MCF 10A (cell line): ENCODE data around the gene SND1. TPM values are rescaled to one million over a fixed set of nuclear protein-coding genes. Genes with fewer than 3 reads are reported as not detected.
"Not testable (repeated sequence)": the region's sequence is repeated elsewhere in the genome, so short reads cannot be mapped to it uniquely, and the experiment has no call there.

Experiments used
- BruUV-seq: library from RNA; stranded (reverse); fragments of 400-500 nt; replicated peaks from 2 replicates; lab custom pipeline; 2021; lab: Mats Ljungman, UMichigan
- CTCF ChIA-PET: fragments of 300-600 bp; sonication (Branson Sonifier 250); formaldehyde crosslinking; extraction: SDS; loops from one replicate; lab custom pipeline; 2021; ENCODE audit warnings: antibody characterized with exemption, inconsistent platforms; lab: Yijun Ruan, JAX
- POLR2A ChIA-PET: fragments of 300-600, 350-650 bp; sonication (Branson Sonifier 250); formaldehyde crosslinking; extraction: SDS; loops from one replicate; lab custom pipeline; 2020; ENCODE audit warnings: antibody characterized with exemption, inconsistent platforms; lab: Yijun Ruan, JAX
- DNase-seq: peaks from one replicate; pipeline ENCODE4 v3.0.0-alpha.2; 2018; ENCODE audit not compliant: unreplicated experiment
- H3K27ac Mint-ChIP-seq: one replicate; pipeline ENCODE4 v1.8.0; 2022; ENCODE audit warnings: mild to moderate bottlenecking, low read depth, mixed read lengths; ENCODE audit not compliant: unreplicated experiment
- H3K27me3 Mint-ChIP-seq: one replicate; pipeline ENCODE4 v1.8.0; 2022; ENCODE audit warnings: mixed read lengths; ENCODE audit not compliant: insufficient read depth, unreplicated experiment
- H3K36me3 Mint-ChIP-seq: one replicate; pipeline ENCODE4 v1.8.0; 2022; ENCODE audit warnings: mild to moderate bottlenecking, moderate library complexity, mixed read lengths; ENCODE audit not compliant: insufficient read depth, unreplicated experiment
- H3K4me1 Mint-ChIP-seq: one replicate; pipeline ENCODE4 v1.8.0; 2022; ENCODE audit warnings: mixed read lengths; ENCODE audit not compliant: insufficient read depth, unreplicated experiment
- H3K4me3 Mint-ChIP-seq: one replicate; pipeline ENCODE4 v1.8.0; 2022; ENCODE audit warnings: mild to moderate bottlenecking, moderate library complexity, mixed read lengths; ENCODE audit not compliant: unreplicated experiment
- H3K9me3 Mint-ChIP-seq: one replicate; pipeline ENCODE4 v1.8.0; 2022; ENCODE audit warnings: mixed read lengths; ENCODE audit not compliant: unreplicated experiment
- intact Hi-C: fragments of 100-400 bp; cut with micrococcal nuclease; formaldehyde crosslinking; loops from 2 replicates; pipeline ENCODE4 v1.14.1; 2022
- total RNA-seq: library from RNA; stranded (reverse); gene quantifications from 2 replicates; pipeline ENCODE4 v1.2.3, GENCODE V29; 2022
- TF ChIP-seq, protein P1 (sequence below): fragments of 200-600 bp; IDR thresholded peaks from one replicate; pipeline ENCODE4 v1.8.0; 2022; ENCODE audit warnings: antibody characterized with exemption, mild to moderate bottlenecking; ENCODE audit not compliant: unreplicated experiment

SND1 gene
- total RNA-seq, 1 experiment from 2014 or later = 297 TPM

DNA sequence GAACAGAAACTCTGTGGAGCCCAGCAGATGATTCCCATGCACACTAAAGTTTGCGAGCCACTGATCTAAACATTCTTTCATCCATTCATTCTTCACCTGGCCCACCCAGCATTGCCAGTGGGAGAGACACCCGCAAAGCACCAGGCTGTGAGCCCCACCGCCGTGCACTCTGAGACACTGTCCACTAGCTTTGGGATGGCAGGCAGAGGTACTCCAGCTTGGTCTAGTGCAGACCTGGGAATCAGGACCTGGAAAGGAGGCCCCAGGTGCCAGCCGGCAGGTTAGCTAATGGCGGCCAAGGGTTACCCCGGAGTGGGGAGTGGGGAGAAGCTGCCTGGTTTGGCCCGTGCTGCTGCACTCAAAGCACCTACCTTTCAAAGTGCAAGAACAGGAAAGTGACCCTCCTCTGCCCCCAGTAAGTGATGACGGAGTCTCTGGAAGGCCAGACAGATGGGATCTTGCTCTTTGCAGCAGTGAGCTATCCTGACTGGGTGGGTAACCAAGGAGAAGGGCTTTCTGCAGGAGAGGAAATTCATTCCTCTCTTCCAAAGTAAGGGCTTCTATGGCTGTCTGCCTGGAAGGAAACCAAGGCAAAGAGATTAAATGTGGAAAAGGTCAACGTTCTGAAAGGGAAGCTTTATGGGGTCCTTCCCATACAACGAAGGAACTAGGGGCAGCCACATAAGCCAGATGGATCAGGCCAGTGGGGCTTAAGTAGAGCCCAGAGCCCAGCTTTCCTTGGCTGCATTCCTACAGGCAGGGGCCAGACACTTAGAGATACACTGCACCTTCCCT lies 453.4 kb downstream of the SND1 start:
- TF ChIP-seq, protein P1, sequence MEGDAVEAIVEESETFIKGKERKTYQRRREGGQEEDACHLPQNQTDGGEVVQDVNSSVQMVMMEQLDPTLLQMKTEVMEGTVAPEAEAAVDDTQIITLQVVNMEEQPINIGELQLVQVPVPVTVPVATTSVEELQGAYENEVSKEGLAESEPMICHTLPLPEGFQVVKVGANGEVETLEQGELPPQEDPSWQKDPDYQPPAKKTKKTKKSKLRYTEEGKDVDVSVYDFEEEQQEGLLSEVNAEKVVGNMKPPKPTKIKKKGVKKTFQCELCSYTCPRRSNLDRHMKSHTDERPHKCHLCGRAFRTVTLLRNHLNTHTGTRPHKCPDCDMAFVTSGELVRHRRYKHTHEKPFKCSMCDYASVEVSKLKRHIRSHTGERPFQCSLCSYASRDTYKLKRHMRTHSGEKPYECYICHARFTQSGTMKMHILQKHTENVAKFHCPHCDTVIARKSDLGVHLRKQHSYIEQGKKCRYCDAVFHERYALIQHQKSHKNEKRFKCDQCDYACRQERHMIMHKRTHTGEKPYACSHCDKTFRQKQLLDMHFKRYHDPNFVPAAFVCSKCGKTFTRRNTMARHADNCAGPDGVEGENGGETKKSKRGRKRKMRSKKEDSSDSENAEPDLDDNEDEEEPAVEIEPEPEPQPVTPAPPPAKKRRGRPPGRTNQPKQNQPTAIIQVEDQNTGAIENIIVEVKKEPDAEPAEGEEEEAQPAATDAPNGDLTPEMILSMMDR = no peak
- CTCF ChIA-PET = interaction anchor here (0.6 to 5.0 kb wide), 2 partner anchors 33 to 104 kb away, joined by 3 to 22 read pairs; no protein-coding TSS in a partner anchor
- Mint-ChIP-seq H3K4me1 (no peaks in the 10 kb centered on the region), H3K27me3 (peaks cover 11% of the 10 kb centered on the region), H3K36me3 (peaks cover 12% of the 10 kb centered on the region), H3K9me3 (no peaks in the 10 kb centered on the region), H3K4me3 (no peak overlapping the region), H3K27ac (no peak overlapping the region)
- intact Hi-C loops = no loop called here
- no peak for DNase-seq
- no TSS peak for BruUV-seq
- POLR2A ChIA-PET = no interaction called here

DNA sequence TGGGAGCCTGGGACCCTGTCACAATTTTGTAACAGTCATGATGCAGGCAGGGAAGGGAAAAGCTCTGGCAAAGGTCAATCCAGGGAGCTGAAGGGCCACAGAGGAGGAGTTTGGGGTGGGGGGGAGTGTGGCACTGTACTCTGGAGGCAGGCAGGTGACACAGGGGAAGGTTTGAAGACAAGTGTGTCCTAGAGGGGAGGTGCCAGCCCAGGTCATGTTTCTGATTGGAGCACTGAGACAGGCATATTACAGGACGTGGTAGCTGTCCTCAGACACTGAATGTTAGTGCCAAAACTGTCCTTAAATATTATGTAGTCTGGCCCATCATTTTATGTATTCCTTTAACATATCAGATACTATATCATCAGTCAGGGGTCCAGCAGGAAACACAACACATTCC lies 454.8 kb downstream of the SND1 start:
- H3K4me1 Mint-ChIP-seq = no peaks in the 10 kb centered on the region
- POLR2A ChIA-PET = interaction anchor here (0.6 to 1.2 kb wide), 3 partner anchors 9 to 1253 kb away, joined by 3 read pairs; no protein-coding TSS in a partner anchor
- BruUV-seq = no TSS peak
- DNase-seq = no peak
- no peak overlapping the region for H3K27ac Mint-ChIP-seq
- intact Hi-C loops = no loop called here
- H3K27me3 Mint-ChIP-seq = peaks cover 11% of the 10 kb centered on the region
- H3K36me3 Mint-ChIP-seq = peaks cover 12% of the 10 kb centered on the region
- H3K9me3 Mint-ChIP-seq = no peaks in the 10 kb centered on the region
- TF ChIP-seq, protein P1 = no peak
- no peak overlapping the region for H3K4me3 Mint-ChIP-seq
- CTCF ChIA-PET = interaction anchor here (0.6 kb wide), 1 partner anchor 399 kb away, joined by 3 read pairs; no protein-coding TSS in a partner anchor

- peaks cover 11% of the 10 kb centered on the region for H3K36me3 Mint-ChIP-seq
- CTCF ChIA-PET, intact Hi-C loops, H3K27ac Mint-ChIP-seq, DNase-seq, H3K9me3 Mint-ChIP-seq, H3K4me1 Mint-ChIP-seq, H3K4me3 Mint-ChIP-seq, BruUV-seq, POLR2A ChIA-PET: not testable (repeated sequence)
- H3K27me3 Mint-ChIP-seq = peaks cover 11% of the 10 kb centered on the region
These were observed 455.5 kb downstream of the SND1 start for GRCh38 chr7:128107516-128107915.

GRCh38 chr7:128108129-128108528 lies 456.1 kb downstream of the SND1 start:
- Mint-ChIP-seq H3K9me3 (no peaks in the 10 kb centered on the region), H3K27ac (no peak overlapping the region), H3K36me3 (peaks cover 6% of the 10 kb centered on the region), H3K4me3 (no peak overlapping the region), H3K27me3 (peaks cover 11% of the 10 kb centered on the region), H3K4me1 (no peaks in the 10 kb centered on the region)
- BruUV-seq = no TSS peak
- TF ChIP-seq, protein P1 = no peak
- intact Hi-C loops = no loop called here
- no peak for DNase-seq
- ChIA-PET CTCF (no interaction called here), POLR2A (no interaction called here)
